ENCODE measurements around the gene OR5H1.

GRCh38 chr3:98136631-98137030, 6.1 kb downstream of the OR5H1 start:
- TF ChIP-seq POLR2A (IDR thresholded peaks at IDR 0.05) (no peak), CTCF (IDR thresholded peaks at IDR 0.05) (no peak)
